Hepatocyte (in vitro differentiated cells): ENCODE data around the gene LRMDA. TPM values are rescaled to one million over a fixed set of nuclear protein-coding genes. Genes with fewer than 3 reads are reported as not detected.

ENCODE experiments used
- DNase-seq: peaks from one replicate; pipeline ENCODE4 v3.0.0-alpha.2; 2016; ENCODE audit warnings: low spot score
- H2AFZ ChIP-seq: fragments of 200-600 bp; sonication (generic); 2 replicates; pipeline ENCODE4 v1.6.0; 2016; ENCODE audit warnings: antibody characterized with exemption, mild to moderate bottlenecking
- H3K27ac ChIP-seq: fragments of 200-600 bp; sonication (generic); 2 replicates; pipeline ENCODE4 v1.5.1; 2016; ENCODE audit warnings: mild to moderate bottlenecking
- H3K27me3 ChIP-seq: fragments of 200-600 bp; sonication (generic); 2 replicates; pipeline ENCODE4 v1.6.1; 2016
- H3K36me3 ChIP-seq: fragments of 200-600 bp; sonication (generic); replicated peaks from 2 replicates; pipeline ENCODE4 v1.5.1; 2016; ENCODE audit warnings: low read depth; ENCODE audit not compliant: insufficient read depth
- H3K4me1 ChIP-seq: fragments of 200-600 bp; sonication (generic); 2 replicates; pipeline ENCODE4 v1.5.1; 2016; ENCODE audit warnings: mild to moderate bottlenecking, moderate library complexity; ENCODE audit not compliant: insufficient read depth
- H3K4me2 ChIP-seq: fragments of 200-600 bp; sonication (generic); 2 replicates; pipeline ENCODE4 v1.6.0; 2016
- H3K4me3 ChIP-seq: fragments of 200-600 bp; sonication (generic); 2 replicates; pipeline ENCODE4 v1.5.1; 2016; ENCODE audit warnings: mild to moderate bottlenecking
- H3K79me2 ChIP-seq: fragments of 200-600 bp; sonication (generic); 2 replicates; pipeline ENCODE4 v1.6.0; 2017; ENCODE audit warnings: mild to moderate bottlenecking
- H3K9me2 ChIP-seq: fragments of 200-600 bp; sonication (generic); replicated peaks from 2 replicates; pipeline ENCODE4 v1.6.0; 2017; ENCODE audit warnings: mild to moderate bottlenecking; ENCODE audit not compliant: insufficient read depth
- H3K9me3 ChIP-seq: fragments of 200-600 bp; sonication (generic); 2 replicates; pipeline ENCODE4 v1.5.1; 2016; ENCODE audit warnings: low read depth, mild to moderate bottlenecking
- H4K20me1 ChIP-seq: fragments of 200-600 bp; sonication (generic); 2 replicates; pipeline ENCODE4 v1.6.0; 2016; ENCODE audit warnings: mild to moderate bottlenecking; ENCODE audit not compliant: insufficient read depth, poor library complexity, severe bottlenecking
- CTCF ChIP-seq: fragments of 200-600 bp; sonication (generic); IDR thresholded peaks from 2 replicates; pipeline ENCODE4 v1.5.1; 2016; ENCODE audit warnings: antibody characterized with exemption, mild to moderate bottlenecking; ENCODE audit not compliant: poor library complexity
- EZH2 ChIP-seq: fragments of 200-600 bp; sonication (generic); IDR thresholded peaks from 2 replicates; pipeline ENCODE4 v1.6.1; 2016; ENCODE audit warnings: antibody characterized with exemption, mild to moderate bottlenecking, borderline replicate concordance
- EZH2phosphoT487 ChIP-seq: fragments of 200-600 bp; sonication (generic); IDR thresholded peaks from one replicate; pipeline ENCODE4 v1.6.1; 2018; ENCODE audit warnings: antibody characterized with exemption, mild to moderate bottlenecking, low read depth, moderate library complexity; ENCODE audit not compliant: unreplicated experiment, severe bottlenecking
- WGBS: methylation state at CpG from one replicate; pipeline ENCODE4 v1.1.6; 2016; ENCODE audit warnings: low lambda C conversion rate; ENCODE audit errors: missing lambda C conversion rate; 5-methylcytosine and 5-hydroxymethylcytosine counted together
- polyA plus RNA-seq: library from polyadenylated mRNA; unstranded; fragments of >200 nt; fragmentation: Nextera tagmentation; extraction: Ambion mirVana; gene quantifications from 2 replicates; pipeline ENCODE4 v1.2.1, GENCODE V29; 2016
- total RNA-seq: library from RNA; depleted of rRNA; stranded (reverse); fragments of >200 nt; gene quantifications from 2 replicates; pipeline ENCODE4 v1.2.3, GENCODE V29; 2014

LRMDA gene
- total and polyA plus RNA-seq, 2 experiments from 2014 or later, result 5.6 to 15.7 TPM

- no peaks in the 10 kb centered on the region for H3K4me1 ChIP-seq
- no peak overlapping the region for H3K4me3 ChIP-seq
- no peak overlapping the region for H3K27ac ChIP-seq
- no peaks in the 10 kb centered on the region for H3K9me3 ChIP-seq
- H3K4me2 ChIP-seq, result no peak overlapping the region
- no peaks in the 10 kb centered on the region for H3K36me3 ChIP-seq
- TF ChIP-seq CTCF (no peak), EZH2 (no peak), EZH2phosphoT487 (no peak)
- H3K27me3 ChIP-seq, result no peaks in the 10 kb centered on the region
- WGBS, result 89% methylated on average over 4 of the region's 4 CpGs
- DNase-seq, result no peak
- H3K79me2 ChIP-seq, result no peaks in the 10 kb centered on the region
- H3K9me2 ChIP-seq, result no peaks in the 10 kb centered on the region
- no peaks in the 10 kb centered on the region for H4K20me1 ChIP-seq
- no peak overlapping the region for H2AFZ ChIP-seq
Measured at GRCh38 chr10:76356557-76356956, 925.1 kb downstream of the LRMDA start.

- no peaks in the 10 kb centered on the region for H3K36me3 ChIP-seq
- 89% methylated on average over 8 of the region's 8 CpGs for WGBS
- TF ChIP-seq CTCF (no peak), EZH2phosphoT487 (no peak), EZH2 (no peak)
Measured at GRCh38 chr10:76357726-76358415, 926.4 kb downstream of the LRMDA start.

GRCh38 chr10:76358743-76359395 lies 927.4 kb downstream of the LRMDA start:
- H3K79me2 ChIP-seq, result no peaks in the 10 kb centered on the region

More at GRCh38 chr10:76357726-76358415, 926.4 kb downstream of the LRMDA start:
- Histone ChIP-seq H3K9me3 (no peaks in the 10 kb centered on the region), H3K4me1 (no peaks in the 10 kb centered on the region), H3K27ac (no peak overlapping the region), H2AFZ (no peak overlapping the region), H3K79me2 (no peaks in the 10 kb centered on the region), H3K27me3 (no peaks in the 10 kb centered on the region), H3K9me2 (no peaks in the 10 kb centered on the region), H3K4me2 (no peak overlapping the region), H4K20me1 (no peaks in the 10 kb centered on the region), H3K4me3 (no peak overlapping the region)
- DNase-seq, result no peak

More at GRCh38 chr10:76358743-76359395, 927.4 kb downstream of the LRMDA start:
- Histone ChIP-seq H3K9me2 (no peaks in the 10 kb centered on the region), H3K27ac (no peak overlapping the region), H4K20me1 (no peaks in the 10 kb centered on the region), H3K4me2 (no peak overlapping the region), H3K27me3 (no peaks in the 10 kb centered on the region), H3K9me3 (no peaks in the 10 kb centered on the region), H3K4me1 (no peaks in the 10 kb centered on the region), H3K36me3 (no peaks in the 10 kb centered on the region), H3K4me3 (no peak overlapping the region), H2AFZ (no peak overlapping the region)
- DNase-seq, result no peak
- 89% methylated on average over 5 of the region's 5 CpGs for WGBS
- no peak for TF ChIP-seq EZH2
- TF ChIP-seq EZH2phosphoT487, result no peak
- no peak for TF ChIP-seq CTCF
